Fibroblast of pulmonary artery (primary cell): Measurements from ENCODE around the gene TNRC6A.
"Not testable (repeated sequence)": the region's sequence is repeated elsewhere in the genome, so short reads cannot be mapped to it uniquely, and the experiment has no call there.

Source experiments
- DNase-seq: peaks from one replicate; pipeline ENCODE4 v3.0.0-alpha.2; 2010; ENCODE audit warnings: low read depth
- H3K4me3 ChIP-seq: replicated peaks from 2 replicates; pipeline ENCODE4 v1.5.1; 2011; ENCODE audit warnings: low read depth, mild to moderate bottlenecking, control low read depth, low read length, moderate library complexity
- TF ChIP-seq, protein P1 (sequence below): IDR thresholded peaks from 2 replicates; pipeline ENCODE4 v1.5.1; 2011; ENCODE audit warnings: mild to moderate bottlenecking, control low read depth, low read length, inconsistent platforms; ENCODE audit errors: missing control alignments

TNRC6A gene

DNA sequence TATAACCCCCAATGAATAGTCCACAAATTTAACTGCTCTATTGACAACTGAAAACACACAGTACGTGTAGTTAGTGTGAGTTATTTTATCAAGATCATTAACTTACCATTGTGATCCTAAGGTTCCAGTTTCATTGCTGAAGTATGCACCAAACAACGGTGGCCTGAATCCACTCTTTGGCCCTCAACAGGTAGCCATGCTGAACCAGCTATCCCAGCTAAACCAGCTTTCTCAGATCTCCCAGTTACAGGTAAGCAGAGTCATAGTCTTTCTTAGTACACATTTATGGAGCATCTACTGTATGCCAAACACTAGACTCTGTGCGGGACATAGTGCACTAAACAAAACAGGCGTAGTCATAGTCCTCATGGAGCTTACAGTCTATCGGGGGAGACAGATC, 76.0 kb downstream of the TNRC6A start:
- TF ChIP-seq, protein P1, sequence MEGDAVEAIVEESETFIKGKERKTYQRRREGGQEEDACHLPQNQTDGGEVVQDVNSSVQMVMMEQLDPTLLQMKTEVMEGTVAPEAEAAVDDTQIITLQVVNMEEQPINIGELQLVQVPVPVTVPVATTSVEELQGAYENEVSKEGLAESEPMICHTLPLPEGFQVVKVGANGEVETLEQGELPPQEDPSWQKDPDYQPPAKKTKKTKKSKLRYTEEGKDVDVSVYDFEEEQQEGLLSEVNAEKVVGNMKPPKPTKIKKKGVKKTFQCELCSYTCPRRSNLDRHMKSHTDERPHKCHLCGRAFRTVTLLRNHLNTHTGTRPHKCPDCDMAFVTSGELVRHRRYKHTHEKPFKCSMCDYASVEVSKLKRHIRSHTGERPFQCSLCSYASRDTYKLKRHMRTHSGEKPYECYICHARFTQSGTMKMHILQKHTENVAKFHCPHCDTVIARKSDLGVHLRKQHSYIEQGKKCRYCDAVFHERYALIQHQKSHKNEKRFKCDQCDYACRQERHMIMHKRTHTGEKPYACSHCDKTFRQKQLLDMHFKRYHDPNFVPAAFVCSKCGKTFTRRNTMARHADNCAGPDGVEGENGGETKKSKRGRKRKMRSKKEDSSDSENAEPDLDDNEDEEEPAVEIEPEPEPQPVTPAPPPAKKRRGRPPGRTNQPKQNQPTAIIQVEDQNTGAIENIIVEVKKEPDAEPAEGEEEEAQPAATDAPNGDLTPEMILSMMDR = no peak
- no peak overlapping the region for H3K4me3 ChIP-seq
- no peak for DNase-seq

DNA sequence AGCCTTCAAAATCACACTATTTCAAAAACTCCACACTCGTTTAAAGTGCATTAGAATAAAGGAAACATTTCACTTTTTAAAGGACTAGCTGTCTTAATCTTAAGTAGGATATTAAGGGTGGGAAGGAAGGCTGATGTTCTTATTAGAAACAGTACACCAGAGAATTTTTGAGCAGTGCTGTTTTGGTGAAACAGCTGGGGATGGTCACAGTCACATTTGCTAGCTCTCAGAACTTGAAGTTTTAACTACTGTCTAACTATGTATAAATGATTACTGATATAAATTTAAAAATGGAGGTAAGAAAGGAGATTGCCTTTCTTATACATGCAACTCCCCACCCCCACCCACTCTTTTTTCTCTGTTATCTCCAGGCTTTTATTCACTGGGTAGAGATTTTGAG, 77.8 kb downstream of the TNRC6A start:
- DNase-seq = no peak
- TF ChIP-seq, protein P1 = no peak
- H3K4me3 ChIP-seq = no peak overlapping the region

DNA sequence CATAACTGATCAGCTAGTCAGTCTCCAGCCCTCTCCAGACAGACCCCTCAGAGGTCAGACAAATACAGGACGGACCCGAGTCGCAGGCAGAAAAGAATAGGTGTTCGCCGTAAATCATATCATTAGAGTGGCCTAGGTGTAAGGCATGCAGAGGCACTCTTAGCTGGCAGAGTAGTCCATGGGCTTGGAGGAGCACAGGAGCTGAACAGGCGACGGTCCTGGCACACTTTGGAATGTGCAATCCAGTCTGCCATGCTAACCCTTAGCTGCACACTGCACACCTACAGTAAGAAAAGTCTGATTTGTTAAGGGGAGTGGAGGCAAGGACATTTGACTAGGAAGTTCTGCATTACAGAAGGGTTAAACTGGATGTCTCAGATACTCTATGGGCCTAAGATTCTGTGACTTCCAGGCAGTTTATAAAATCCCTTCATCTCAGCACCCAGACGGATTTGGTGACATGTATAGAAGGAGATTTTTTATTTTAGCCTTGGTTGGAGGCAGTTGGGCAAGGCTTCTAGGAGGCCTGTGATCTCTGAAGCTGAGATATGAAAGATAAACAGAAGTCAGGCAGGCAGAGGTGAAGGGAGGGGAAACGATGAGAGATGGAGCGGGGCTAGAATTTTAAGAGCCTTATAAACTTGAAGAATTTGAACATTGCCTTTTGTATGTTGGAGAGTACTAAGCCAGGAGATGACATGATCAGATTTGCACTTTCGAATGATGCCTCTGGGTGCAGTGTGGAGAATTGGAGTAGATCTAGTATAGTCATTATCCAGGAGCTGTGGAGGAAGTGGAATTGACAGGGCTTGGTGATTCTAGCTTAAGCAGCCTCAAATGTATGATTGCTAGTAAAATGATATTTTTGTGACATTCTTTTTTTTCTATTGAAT, 81.7 kb downstream of the TNRC6A start:
- H3K4me3 ChIP-seq = no peak overlapping the region
- DNase-seq = no peak
- TF ChIP-seq, protein P1 = no peak

DNA sequence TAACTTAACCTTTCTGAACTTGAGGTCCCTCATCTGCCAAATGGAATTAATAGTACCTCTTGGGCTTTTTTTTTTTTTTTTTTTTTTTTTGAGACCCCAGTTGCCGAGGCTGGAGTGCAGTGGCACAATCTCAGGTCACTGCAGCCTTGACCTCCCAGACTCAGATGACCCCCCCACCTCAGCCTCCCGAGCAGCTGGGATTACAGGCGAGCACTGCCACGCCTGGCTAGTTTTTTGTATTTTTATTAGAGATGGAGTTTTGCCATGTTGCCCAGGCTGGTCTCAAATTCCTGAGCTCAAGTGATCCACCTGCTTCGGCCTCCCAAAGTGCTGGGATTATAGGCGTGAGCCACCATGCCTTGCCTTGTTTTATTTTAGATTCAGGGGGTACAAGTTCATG, 83.4 kb downstream of the TNRC6A start:
- not testable (repeated sequence) for DNase-seq

DNA sequence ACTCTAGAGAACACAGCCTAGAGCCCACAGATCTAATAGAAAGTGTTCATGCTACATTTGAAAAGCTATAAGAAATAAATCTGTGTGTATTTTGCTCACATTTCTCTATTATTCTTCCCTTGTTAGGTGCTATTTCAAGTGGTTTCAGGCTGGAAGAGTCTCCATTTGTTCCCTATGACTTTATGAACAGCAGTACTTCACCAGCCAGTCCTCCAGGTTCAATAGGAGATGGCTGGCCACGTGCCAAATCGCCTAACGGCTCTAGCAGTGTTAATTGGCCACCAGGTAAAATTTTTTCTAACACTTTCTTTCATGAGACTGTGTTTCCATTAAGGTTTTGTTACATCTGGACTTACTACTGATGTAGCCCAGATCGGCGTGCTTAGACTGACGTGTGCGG, 85.6 kb downstream of the TNRC6A start:
- TF ChIP-seq, protein P1 = no peak
- no peak overlapping the region for H3K4me3 ChIP-seq
- no peak for DNase-seq

More for the DNA sequence above, 83.4 kb downstream of the TNRC6A start:
- not testable (repeated sequence) for H3K4me3 ChIP-seq

DNA sequence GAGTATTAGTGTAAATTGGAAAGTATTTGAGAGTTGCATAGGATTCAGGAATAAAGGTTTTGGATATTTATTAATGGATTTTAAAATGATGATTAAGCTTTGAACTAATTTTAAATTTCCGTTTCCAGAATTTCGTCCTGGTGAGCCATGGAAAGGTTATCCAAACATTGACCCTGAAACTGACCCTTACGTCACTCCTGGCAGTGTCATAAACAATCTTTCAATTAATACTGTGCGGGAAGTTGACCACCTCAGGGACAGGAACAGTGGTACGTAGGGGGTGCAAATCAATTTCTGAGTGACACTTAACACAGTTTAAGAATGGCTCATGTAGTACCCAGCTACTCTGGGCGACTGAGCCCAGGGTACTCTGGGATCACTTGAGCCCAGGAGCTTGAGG, 87.2 kb downstream of the TNRC6A start:
- TF ChIP-seq, protein P1 = no peak
- no peak for DNase-seq
- no peak overlapping the region for H3K4me3 ChIP-seq

DNA sequence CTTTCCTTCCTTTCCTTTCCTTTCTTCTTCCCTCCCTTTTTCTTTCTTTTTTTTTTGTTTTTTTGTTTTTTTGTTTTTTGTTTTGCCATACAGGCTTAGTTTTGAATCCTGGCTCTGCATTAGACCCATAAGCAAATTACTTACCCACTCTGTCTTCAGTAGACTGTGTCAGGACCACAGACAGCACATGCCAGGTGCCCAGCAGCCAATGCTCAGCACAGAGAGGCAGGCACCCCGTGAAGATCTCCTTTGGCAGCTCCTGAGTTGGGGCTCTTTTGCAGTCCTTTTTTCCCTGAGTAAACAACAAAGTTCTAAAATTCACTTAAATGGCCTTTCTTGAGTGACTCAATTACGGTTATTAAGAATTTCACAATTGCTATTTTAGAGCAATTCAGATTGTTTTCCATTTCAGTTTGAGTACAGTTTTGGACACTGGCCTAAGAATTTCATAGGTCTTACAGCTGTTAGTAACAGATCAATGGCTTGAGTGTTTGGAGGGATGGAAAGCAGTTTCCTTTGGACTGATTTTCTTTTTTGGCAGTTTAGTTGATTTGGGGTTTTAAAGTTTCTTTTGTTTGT, 90.1 kb downstream of the TNRC6A start:
- peak; percentile 16 for DNase-seq
- TF ChIP-seq, protein P1 = no peak
- H3K4me3 ChIP-seq = no peak overlapping the region
